AG09319 (cell line): ENCODE results near the gene CIT.

ENCODE experiments used
- DNase-seq: peaks from one replicate; pipeline ENCODE4 v3.0.0-alpha.2; 2010; ENCODE audit warnings: low read depth; ENCODE audit errors: extremely low read depth
- CTCF ChIP-seq: IDR thresholded peaks from 2 replicates; pipeline ENCODE4 v1.5.1; 2011; ENCODE audit warnings: low read depth, mild to moderate bottlenecking, inconsistent platforms, low read length, moderate library complexity

The CIT gene

GRCh38 chr12:119822046-119822445 is 55.1 kb downstream of the CIT start:
- DNase-seq = no peak
- TF ChIP-seq CTCF = no peak

GRCh38 chr12:119819322-119819721 is 57.8 kb downstream of the CIT start:
- no peak for DNase-seq
- TF ChIP-seq CTCF = no peak

GRCh38 chr12:119817546-119818343 is 59.4 kb downstream of the CIT start:
- no peak for TF ChIP-seq CTCF
- no peak for DNase-seq

GRCh38 chr12:119809023-119809422 is 68.1 kb downstream of the CIT start:
- DNase-seq = no peak
- TF ChIP-seq CTCF = no peak

GRCh38 chr12:119808441-119808840 is 68.7 kb downstream of the CIT start:
- TF ChIP-seq CTCF = no peak
- no peak for DNase-seq

- TF ChIP-seq CTCF = no peak
- DNase-seq = no peak
Measured at GRCh38 chr12:119807380-119807779, 69.7 kb downstream of the CIT start.

GRCh38 chr12:119804011-119804641 is 73.0 kb downstream of the CIT start:
- peak; percentile 52 for TF ChIP-seq CTCF
- peak; percentile 23 for DNase-seq
